OCI-M2 (cell line): Measurements from ENCODE around the gene SLC15A1.

Experiments used
- DNase-seq: peaks from one replicate; lab custom pipeline; 2025; ENCODE audit not compliant: unreplicated experiment; lab: John Stamatoyannopoulos, UW

Gene SLC15A1

GRCh38 chr13:98707281-98707999 is 45.0 kb downstream of the SLC15A1 start:
- DNase-seq = no peak

- no peak for DNase-seq
Observed at GRCh38 chr13:98706446-98707110, 45.9 kb downstream of the SLC15A1 start.

GRCh38 chr13:98697791-98698190 is 54.7 kb downstream of the SLC15A1 start:
- DNase-seq = no peak

GRCh38 chr13:98693756-98694155 is 58.7 kb downstream of the SLC15A1 start:
- DNase-seq = no peak

GRCh38 chr13:98691360-98691759 is 61.1 kb downstream of the SLC15A1 start:
- no peak for DNase-seq

- no peak for DNase-seq
Observed at GRCh38 chr13:98690348-98691022, 62.0 kb downstream of the SLC15A1 start.

GRCh38 chr13:98689347-98689968 is 63.0 kb downstream of the SLC15A1 start:
- no peak for DNase-seq

GRCh38 chr13:98688373-98688772 is 64.1 kb downstream of the SLC15A1 start:
- DNase-seq = no peak

- no peak for DNase-seq
Observed at GRCh38 chr13:98687319-98687718, 65.2 kb downstream of the SLC15A1 start.

- no peak for DNase-seq
Observed at GRCh38 chr13:98686270-98686669, 66.2 kb downstream of the SLC15A1 start.

GRCh38 chr13:98685146-98685545 is 67.3 kb downstream of the SLC15A1 start:
- DNase-seq = no peak

- no peak for DNase-seq
Observed at GRCh38 chr13:98681049-98681448, 71.4 kb downstream of the SLC15A1 start.

GRCh38 chr13:98678741-98679140 is 73.7 kb downstream of the SLC15A1 start:
- no peak for DNase-seq

GRCh38 chr13:98677398-98677797 is 75.1 kb downstream of the SLC15A1 start:
- DNase-seq = no peak

- DNase-seq = no peak
Observed at GRCh38 chr13:98676239-98676638, 76.2 kb downstream of the SLC15A1 start.

- no peak for DNase-seq
Observed at GRCh38 chr13:98675837-98676236, 76.6 kb downstream of the SLC15A1 start.

- DNase-seq = no peak
Observed at GRCh38 chr13:98675066-98675465, 77.4 kb downstream of the SLC15A1 start.

- DNase-seq = peak; percentile 9
Observed at GRCh38 chr13:98672947-98673613, 79.4 kb downstream of the SLC15A1 start.

- DNase-seq = no peak
Observed at GRCh38 chr13:98668155-98668554, 84.3 kb downstream of the SLC15A1 start.

- DNase-seq = no peak
Observed at GRCh38 chr13:98665638-98665995, 86.9 kb downstream of the SLC15A1 start.

GRCh38 chr13:98664924-98665637 is 87.4 kb downstream of the SLC15A1 start:
- DNase-seq = no peak
